ENCODE data around the gene ANKMY2.

DNA sequence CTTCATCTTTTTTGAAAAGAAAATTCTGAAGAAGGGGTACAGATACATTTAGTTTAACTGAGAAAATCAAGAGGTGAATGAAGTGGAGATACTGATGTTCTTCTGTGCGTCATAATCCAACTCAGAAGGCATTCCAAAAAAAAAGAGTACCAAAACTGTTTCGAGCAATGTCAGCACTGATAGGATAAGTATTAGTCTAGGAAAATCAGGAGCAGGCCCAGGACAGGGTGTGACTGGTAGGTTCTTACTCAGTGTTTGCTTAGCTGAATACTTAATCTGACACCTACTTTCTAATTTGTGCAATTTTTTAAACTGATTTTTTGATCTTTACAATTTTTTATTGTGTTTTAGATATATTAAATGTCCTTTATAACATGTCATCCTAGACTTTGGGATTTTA is 4.7 kb upstream of the ANKMY2 start:
- TF ChIP-seq, protein P1, sequence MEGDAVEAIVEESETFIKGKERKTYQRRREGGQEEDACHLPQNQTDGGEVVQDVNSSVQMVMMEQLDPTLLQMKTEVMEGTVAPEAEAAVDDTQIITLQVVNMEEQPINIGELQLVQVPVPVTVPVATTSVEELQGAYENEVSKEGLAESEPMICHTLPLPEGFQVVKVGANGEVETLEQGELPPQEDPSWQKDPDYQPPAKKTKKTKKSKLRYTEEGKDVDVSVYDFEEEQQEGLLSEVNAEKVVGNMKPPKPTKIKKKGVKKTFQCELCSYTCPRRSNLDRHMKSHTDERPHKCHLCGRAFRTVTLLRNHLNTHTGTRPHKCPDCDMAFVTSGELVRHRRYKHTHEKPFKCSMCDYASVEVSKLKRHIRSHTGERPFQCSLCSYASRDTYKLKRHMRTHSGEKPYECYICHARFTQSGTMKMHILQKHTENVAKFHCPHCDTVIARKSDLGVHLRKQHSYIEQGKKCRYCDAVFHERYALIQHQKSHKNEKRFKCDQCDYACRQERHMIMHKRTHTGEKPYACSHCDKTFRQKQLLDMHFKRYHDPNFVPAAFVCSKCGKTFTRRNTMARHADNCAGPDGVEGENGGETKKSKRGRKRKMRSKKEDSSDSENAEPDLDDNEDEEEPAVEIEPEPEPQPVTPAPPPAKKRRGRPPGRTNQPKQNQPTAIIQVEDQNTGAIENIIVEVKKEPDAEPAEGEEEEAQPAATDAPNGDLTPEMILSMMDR (IDR thresholded peaks at IDR 0.05; ENCODE audit: low read depth, low read length), result no peak
- TF ChIP-seq POLR2A (IDR thresholded peaks at IDR 0.05; ENCODE audit: extremely low read depth, insufficient read length), result no peak
- TF ChIP-seq, protein P2, sequence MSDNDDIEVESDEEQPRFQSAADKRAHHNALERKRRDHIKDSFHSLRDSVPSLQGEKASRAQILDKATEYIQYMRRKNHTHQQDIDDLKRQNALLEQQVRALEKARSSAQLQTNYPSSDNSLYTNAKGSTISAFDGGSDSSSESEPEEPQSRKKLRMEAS (IDR thresholded peaks at IDR 0.05; ENCODE audit: low read depth, low read length), result no peak

Data from NB4 (cell line).